ENCODE results near the gene MAP1LC3B.
A peak's percentile ranks its signal among the peaks of the same experiment; 100 is the strongest.
"Not testable (repeated sequence)": the region's sequence is repeated elsewhere in the genome, so short reads cannot be mapped to it uniquely, and the experiment has no call there.

MAP1LC3B gene

DNA sequence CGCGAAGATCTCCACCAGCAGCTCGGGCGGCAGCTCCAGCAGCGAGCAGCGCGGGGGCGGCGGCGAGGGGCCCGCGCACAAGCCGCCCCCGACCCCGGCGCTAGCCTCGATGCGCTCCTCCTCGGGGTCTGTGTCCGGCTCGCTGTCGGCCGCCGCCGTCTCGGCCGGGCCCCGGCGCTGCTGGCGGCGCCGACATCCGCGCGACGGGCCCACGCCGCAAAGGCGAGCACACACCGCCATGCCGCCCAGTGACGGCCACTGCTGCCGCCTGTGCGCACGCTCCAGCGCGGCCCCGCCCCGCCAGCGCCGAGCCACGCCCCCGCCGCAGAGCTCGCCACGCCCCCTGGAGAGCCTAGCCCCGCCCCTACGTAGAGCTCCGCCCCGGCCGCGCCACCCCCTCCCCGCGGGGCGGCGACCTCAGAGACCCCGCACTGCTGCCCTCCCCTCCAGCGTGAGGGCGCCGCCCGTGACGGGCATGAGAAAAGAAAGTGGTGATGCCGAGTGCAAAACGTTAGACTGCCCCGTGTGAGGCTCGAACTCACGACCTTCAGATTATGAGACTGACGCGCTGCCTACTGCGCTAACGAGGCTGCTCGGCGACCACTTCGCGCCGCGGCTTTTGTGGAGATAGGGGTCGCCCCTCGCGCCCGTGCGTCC, 8.5 kb upstream of the MAP1LC3B start, which contains the start of gene FBXO31:
FBXO31 (minus strand) TSS at position 272 of the 657 bp plus-strand sequence; CDS start at position 240, 32 bp downstream.
- DNase-seq = peak; percentile 89 to 95

DNA sequence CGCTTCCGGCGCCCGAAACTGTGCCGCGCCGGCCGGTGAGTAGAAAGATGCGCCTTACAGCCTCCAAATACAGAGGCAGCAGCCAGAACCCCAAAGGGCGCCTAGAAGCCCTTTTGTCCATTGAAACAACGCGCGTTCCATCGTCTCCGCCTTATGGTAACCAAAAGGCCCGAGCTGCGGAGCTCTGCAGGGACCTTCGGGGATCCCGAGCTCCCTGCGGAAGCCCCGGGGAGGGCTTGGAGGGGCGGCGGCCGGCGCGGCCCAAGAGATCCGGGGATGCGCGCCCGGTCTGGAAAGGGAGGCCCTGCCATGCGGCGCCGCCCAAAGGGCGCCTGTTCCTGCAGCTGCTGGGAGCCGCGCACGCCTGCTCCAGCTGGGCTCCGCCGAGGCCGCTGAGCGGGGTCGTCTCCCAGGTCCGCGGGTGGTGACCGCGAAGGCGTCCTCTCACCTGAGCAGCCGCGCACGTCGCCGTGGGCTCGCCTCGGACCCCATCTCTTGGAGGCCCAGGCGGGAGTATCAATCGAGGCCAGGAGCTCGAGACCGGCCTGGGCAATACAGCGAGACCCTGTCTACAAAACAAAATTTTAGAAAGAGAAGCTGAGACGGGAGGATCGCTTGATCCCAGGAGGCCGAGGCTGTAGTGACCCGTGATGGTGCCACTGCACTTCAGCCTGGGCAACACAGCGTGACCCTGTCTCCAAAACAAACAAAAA, 7.8 kb upstream of the MAP1LC3B start:
- no peak for DNase-seq

DNA sequence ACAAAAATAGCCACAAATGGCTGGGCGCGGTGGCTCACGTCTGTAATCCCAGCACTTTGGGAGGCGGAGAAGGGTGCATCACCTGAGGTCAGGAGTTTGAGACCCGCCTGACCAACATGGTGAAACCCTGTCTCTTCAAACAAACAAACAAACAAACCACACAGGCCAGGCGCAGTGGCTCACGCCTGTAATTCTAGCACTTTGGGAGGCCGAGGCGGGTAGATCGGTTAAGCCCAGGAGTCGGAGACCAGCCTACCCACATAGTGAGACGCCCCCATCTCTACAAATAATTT, 7.3 kb upstream of the MAP1LC3B start:
- not testable (repeated sequence) for DNase-seq

DNA sequence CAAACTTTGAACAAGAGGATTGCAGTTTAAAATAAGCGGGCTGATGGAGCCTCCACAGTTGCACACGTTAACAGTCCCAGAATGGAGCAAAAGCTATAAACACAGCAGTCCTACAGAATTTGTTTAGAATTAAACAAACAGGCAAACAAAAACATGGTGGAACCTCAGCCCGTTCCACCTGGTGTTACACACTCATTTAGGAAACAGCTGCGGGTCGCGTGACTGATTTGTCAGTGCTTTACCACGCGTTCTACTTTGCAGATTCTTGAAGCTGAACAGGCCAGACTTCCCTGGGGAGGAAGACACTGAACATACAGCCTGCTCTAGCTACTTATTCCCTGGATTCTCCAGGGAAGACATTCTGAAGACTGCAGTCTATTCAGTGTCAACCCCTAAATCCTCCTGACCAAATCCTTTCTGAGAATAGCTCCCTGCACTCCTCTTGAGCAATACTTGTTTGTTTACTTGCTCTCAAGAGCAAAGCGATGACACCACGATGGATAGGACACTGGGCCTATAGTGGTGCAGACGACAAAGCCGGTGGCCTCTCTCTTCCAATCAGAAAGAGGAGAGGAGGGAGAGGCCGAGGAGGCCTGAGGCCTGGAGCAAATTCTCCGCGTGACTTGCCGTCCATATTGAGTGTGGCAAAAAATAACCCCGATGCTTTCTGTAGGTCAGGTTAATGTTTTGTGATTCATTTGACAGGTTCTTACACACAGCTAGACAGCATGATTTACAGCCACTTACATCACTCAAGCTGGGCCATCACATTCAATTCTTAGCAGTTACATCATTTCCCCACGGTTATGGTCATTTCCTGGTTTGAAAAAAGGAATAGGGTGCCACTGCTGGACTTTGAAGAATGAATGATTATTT, 4.0 kb upstream of the MAP1LC3B start:
- peak; percentile 66 to 88 for DNase-seq

DNA sequence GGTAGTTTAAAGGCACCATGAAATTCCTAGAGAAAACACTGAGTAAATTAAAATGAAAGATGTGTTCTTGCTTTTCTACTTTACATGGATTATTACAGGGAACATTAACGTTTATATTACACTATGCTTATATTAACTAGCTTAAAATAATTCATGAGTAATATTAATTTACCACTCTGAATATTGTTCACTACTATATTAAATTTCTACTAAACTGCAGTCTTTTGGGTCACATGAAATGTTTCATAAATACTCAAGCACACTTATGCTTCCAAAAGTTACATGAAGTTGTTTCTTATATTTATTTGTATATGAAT, 3.4 kb upstream of the MAP1LC3B start:
- DNase-seq = no peak

DNA sequence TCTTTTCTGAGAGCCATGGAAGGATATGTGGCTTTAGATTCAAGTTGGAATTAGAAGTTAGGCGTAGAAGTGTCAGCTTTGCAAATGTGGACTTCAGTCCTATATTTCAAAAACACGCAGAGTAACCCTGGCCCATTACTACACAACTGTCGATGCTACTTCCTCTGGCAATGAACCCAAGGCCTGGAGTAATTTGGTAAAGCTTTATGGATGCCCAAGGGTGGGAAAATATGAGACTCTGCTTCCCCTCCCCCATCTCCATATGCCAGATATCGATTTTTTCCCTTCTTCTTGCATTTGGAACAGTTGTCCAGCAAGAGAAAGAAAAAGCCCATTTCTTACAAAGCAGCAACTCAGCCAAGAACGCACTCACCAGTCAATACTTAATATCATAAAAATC, 2.9 kb upstream of the MAP1LC3B start:
- no peak for DNase-seq

DNA sequence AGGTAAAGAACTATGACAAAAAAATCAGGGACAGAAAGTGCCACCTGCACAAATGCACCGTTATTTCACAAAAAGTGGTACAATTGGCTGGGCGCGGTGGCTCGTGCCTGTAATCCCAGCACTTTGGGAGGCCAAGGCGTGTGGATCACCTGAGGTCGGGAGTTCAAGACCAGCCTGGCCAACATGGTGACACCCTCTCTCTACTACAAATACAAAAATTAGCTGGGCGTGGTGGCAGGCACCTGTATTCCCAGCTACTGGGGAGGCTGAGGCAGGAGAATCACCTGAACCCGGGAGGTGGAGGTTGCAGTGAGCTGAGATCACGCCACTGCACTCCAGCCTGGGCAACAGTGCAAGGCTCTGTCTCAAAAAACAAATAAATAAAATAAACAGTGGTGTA, 2.2 kb upstream of the MAP1LC3B start:
- DNase-seq = not testable (repeated sequence)

DNA sequence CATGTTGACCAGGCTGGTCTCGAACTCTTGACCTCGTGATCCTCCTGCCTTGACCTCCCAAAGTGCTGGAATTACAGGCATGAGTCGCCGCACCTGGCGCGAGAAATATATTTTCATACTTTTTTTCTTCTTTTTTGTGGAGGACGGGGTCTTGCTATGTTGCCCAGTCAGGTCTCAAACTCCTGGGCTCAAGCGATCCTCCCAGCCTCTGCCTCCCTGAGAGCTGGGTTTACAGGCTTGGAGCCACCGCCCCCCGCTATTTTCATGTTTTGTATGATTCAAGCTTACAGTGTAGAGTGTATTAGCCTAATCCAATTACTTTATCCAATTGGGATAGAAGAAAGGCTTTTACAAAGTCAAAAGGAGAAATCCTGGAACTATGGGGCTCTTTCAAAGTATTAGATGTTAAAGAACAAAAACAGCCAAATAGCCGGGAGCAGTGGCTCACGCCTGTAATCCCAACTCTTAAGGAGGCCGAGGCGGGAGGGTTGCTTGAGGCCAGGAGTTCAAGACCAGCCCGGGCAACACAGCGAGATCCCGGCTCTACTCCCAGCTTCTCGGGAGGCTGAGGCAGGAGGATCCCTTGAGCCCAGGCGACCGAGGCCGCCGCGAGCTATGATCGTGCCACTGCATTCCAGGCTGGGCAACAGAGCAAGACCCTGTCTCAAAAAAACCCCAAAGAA, 1.4 kb upstream of the MAP1LC3B start:
- no peak for DNase-seq

DNA sequence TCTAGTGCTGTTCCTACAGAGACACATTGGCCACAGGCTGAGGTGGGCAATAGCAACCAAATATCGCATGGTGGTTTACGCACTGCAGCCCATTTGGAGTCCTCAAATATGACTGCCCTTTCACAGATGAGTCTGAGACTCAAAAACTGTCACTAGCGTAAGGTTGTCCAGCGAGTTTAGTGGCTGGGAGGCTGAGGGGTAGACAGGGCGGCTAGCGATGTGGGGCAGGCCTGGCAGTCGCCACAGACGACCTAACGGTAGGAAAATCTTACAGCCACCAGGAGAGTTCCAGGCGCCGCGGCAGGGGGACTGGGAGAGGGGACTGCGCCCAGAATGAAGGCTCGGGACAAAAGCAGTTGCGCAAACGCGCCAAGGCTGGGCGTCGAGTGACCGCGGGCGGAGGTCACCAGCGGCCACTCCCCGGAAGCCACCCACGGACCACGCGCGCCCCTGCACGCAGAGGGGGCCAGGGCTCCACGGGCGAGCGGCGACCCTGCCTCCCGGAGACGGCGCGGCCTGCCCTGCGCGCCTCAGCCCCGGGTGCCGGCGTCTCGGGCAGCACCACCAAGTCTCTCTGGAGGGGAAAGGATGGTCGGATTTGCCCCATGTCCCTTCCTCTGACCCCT, 699 bp upstream of the MAP1LC3B start:
- DNase-seq = no peak

DNA sequence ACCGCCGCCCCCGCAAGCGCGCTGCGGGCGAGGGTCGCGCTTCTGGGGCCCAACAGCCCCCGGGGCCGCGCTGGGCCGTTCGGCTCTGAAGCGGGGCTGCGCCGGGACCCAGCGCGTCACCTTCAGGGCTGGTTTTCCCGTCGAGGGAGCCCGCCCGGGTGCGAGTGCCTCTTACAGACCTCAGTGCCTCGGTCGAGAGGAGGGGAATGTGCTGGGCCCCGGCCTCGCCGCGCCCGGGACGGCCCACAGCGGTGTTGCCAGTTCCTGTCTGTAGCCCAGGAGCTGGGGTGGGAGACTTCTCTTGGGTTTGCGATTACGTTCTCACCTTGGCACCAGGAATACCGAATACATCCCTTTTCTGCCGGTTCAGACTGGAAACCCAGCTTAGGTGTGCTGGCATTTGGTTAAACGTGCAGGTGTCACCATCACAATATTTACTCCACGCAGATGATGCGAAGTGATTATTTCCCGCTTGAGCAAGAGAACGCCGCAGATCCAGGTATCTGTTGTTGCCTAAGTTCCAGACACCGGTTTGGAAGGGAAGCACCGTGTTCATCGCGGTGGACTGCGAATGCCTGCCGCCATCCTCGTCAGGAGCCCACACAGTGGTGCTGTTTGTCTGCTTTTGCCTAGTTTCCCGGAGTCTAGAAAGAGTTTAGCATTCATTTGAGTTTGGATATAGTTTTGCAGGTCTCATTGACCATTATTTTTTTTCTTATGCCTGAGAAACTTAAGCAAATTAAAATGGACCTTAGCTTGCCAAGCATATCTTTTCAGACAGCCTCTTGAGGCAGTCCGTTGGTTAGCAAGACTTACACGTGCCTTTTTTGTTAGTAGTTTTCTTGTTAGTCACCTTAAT, 914 bp downstream of the MAP1LC3B start:
- DNase-seq = peak; percentile 21 to 28

DNA sequence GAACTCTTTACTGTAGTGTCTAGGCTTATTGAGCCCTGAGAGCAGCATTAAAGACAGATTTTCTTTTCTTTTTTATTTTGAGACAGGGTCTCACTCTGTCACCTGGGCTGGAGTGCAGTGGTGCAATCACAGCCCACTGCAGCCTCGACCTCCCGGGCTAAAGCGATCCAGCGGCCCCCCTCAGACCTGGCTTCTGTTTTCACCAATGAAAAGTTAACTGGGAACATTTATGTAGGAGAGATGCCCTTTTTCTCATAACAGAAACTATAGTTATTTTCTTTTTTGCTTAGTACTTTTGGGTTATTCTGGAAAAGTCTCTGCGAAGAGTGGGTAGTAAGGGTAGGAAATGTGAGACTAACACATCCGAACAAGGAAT, 1.5 kb downstream of the MAP1LC3B start:
- no peak for DNase-seq

DNA sequence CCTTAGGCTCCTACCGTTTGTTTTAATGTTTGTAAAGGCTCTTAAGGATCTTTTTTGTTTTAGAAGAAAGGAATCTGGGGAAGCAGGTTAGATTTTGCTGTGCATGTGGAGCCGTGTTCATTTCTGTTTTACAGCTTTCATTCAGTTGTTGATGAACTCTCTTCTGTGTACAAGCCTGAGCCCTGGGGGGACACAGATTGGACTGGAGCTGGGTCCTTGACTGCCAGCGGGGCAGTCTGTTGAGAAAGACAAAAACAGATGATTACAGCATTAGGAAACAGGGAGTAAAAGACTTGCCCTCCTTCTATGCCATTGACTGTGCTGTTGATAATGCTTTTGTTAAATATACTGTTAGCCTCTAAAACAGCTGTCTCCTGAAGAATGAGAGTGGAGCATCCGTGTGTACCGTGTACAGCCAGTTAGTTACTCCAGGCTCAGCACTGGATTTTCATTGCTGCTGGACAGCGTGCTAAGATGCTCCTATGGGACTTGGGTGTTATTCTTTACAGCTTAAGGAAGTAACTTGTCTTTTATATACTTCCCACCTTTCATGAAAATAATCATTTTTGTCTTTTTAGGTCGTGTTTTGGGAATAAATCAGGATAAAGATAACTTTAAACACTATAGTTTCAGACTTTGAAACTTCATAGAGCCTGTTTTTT, 3.2 kb downstream of the MAP1LC3B start:
- DNase-seq = no peak

DNA sequence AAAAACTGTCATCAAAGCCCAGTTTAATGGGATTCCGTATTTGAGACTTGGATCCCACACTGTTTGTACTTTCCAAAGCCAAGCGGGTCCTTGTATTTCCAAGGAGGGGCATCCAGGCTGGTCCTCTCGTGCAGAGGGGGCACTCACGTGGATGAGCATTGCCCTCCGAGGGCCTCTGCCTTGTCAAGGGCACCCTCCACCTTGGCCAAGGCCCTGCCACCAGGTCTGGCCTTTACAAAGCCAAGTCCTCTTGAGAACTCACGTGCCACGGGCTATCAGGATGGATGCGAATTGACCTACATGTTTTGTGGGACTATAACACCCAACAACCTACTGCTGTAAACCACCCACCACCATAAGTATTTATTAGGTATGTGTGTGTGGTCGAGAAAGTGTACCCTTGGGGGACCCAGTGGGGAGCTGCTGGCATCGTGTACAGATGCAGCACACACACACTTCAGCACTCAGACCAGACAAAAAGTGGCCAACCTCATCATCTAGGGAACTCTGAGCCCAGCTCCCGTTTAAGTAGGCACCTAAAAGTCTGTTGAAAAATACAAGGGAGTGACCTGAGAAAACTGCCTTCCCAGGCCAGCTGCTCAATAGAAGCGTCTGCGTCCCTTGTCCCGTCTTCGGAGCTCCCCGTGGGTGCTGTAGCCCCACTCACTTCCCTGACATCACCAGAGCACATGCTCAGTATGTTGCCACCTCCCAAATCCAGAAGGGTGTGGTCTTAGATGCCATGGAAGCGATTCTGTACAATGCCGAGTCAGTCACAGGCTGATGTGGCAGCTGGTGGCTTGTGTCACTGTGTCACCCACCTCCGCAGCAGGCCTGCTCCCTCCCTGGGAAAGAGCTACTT, 12.9 kb downstream of the MAP1LC3B start:
- no peak for DNase-seq

DNA sequence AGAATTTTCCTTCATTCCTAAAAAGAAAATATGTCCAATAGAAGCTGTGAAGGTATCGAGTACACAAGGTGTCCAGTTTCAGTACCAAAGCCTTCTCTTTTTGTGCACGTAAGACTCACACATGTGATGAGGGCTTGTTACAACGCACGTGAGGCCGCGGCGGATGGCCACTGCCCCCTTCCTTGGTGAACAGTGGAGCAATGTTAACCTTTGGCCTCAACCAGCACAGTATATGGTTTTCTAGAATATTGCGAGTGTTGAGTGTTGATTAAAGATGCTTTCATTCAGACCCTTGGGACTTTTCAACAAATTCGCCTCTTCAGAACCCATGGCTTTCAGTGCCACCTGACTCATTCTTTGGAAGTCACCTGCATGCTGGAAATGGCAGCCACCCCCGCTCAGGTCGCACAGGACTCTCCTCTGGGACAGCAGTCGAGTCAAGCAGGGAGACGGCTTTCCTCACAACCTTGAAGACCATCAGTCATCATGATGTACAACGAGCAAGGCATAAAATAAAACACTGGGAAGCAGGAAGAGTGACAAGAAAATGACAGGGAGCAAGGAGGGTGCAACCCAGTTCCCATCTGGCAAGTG, 14.5 kb downstream of the MAP1LC3B start:
- no peak for DNase-seq

DNA sequence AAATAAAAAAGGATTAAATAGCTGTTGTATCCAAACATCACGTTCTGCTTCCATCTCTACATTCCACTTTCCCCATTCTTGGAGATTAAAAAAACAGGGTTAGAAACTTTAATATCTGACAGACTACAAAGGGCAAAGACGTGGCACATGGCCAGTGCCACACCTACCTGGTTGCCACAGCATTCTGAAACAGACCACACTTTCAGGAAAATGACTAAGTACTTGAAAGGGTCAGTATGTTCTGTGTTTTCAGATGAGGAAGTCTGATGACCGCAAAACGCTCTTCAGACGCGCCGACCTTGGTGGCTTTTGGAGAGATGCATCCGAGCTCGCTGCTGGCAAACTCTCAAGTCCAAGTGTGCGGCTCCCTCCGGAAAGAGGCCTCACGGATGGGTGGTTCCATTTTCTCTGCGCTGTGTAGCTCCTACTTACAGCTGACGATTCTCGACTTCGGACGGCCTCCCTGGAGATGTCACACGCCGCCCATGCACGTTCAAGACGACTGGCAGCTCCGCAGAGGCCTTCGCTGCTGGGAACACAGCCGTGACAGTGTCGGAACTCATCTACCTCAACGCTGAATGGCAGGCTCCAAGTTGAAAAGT, 15.5 kb downstream of the MAP1LC3B start:
- DNase-seq = no peak

DNA sequence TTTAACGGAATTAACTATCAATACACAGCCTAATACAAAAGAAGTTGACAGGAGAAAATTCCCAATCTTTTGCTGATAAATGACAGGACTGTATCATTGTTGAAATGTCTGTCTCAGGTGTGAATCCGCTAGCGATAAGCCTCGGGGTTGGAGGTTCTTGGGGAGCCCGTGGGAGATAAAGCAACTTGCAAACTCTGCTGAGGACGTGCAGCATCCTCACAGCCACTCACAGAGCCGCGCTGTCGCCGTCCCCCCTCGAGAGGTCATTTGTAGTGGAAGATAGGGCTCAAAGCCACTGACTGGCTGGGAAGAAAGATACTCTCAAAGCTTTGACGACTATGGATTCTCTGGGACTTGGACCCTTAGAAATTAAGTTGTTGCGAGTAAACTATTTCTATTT, 17.0 kb downstream of the MAP1LC3B start:
- DNase-seq = no peak

DNA sequence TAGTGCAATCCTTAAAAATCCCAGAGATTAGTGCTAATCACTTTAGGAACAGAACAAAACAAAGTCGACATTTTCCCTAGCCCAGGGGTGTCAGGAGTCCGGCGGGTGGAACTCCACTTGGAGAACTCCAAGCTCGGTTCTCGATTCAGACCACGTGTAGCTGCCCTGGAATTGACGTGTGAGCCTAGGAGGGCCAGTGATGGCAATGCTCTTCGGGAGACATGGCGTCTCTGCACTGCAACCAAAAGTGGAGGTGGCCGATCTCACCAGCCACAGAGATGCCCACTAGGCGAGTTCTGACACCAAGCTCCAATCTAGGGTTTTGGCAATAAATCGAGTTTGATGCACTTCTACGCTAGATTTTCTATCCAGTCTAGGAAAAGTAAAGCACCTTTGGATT, 17.6 kb downstream of the MAP1LC3B start:
- DNase-seq = no peak

DNA sequence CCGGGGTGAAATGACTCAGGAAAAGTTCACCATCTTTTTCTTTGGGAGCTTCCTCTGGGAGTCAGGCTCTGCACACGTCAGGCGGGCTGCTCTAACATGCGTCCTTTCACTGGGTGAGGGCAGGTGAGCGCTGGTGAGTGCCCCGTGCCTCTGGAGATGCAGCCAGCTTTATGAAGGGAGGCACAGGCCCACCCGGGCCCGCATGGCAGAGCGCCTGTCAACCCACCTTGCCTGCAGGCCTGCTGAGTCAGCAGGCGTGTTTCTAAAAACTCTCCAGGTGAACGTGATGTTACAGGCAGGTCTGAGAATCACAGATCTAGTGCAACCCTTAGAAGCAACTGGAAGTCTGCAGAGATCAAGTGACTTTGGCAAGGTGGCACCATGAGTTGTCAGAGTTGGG, 18.4 kb downstream of the MAP1LC3B start:
- DNase-seq = no peak

DNA sequence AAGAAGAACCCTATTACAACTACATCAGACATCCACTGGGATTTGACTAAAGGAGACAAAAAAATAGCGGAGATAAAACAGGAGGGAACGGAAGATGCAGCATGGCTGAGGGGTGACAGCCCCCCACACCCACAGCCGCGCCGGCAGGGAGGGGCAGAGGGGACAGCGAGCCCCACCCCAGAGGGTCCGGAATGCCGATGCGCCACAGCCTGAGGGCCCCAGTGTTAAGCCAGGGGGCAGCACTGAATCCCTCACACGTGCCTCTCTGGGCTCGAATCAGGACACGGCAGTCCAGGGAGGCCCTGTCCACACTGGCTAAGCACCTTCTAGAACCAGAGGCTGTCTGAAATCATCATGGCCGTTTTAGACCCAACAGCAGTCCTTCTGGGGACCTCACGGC, 18.8 kb downstream of the MAP1LC3B start:
- no peak for DNase-seq

Data from stimulated activated CD4-positive, alpha-beta T cell treated with anti-CD3 and anti-CD28 coated beads, Interleukin-4, amount 100 ng/mL, for 4 hours (primary cell).